Stomach smooth muscle (tissue), 2 donors: ENCODE measurements around the gene CEP295NL.
"Not testable (repeated sequence)": the region's sequence is repeated elsewhere in the genome, so short reads cannot be mapped to it uniquely, and the experiment has no call there.

ENCODE experiments used
- H3K27ac ChIP-seq: one replicate; pipeline ENCODE4 v1.7.0; 2013; ENCODE audit warnings: mild to moderate bottlenecking, low read length, inconsistent platforms
- H3K27me3 ChIP-seq, 2 donors: one replicate each; pipeline ENCODE4 v1.7.0; 2013; ENCODE audit warnings: low read length in 2 of 2; ENCODE audit not compliant: insufficient read depth in 2 of 2, control insufficient read depth in 1 of 2
- H3K36me3 ChIP-seq, 2 donors: one replicate each; pipeline ENCODE4 v1.7.0; 2013; ENCODE audit warnings: low read length in 2 of 2; ENCODE audit not compliant: control insufficient read depth in 2 of 2, insufficient read depth in 2 of 2
- H3K4me1 ChIP-seq: one replicate; pipeline ENCODE4 v1.7.0; 2013; ENCODE audit warnings: low read length; ENCODE audit not compliant: control insufficient read depth, insufficient read depth
- H3K4me3 ChIP-seq, 2 donors: one replicate each; pipeline ENCODE4 v1.7.0; 2013; ENCODE audit warnings: low read length in 2 of 2
- H3K9ac ChIP-seq, 2 donors: one replicate each; pipeline ENCODE4 v1.7.0; 2013; ENCODE audit warnings: low read length in 2 of 2, mild to moderate bottlenecking in 1 of 2
- H3K9me3 ChIP-seq, 2 donors: one replicate each; pipeline ENCODE4 v1.7.0; 2013; ENCODE audit warnings: low read length in 2 of 2; ENCODE audit not compliant: control insufficient read depth in 2 of 2
- donor health status: healthy.
- donor health status: Pancreatic carcinoma.

The CEP295NL gene

DNA sequence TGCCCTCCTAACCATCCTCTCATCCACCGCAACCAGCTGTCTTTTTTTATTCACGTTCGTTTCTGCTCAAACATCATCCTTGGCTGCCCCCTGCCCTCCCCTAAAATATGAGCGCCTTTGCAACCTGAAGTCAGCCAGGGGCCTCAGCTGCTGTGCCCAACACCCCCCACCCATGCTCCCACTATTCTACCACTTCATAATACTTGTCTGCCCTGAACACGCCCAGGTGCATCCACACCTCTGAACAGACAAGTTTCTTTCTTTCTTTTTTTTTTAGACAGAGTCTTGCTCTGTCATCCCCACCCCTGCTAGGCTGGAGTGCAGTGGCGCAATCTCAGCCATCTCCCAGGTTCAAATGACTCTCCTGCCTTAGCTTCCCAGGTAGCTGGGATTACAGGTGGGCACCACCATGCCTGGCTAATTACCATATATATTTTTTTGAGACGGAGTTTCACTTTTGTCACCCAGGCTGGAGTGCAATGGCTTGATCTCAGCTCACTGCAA lies 26.9 kb downstream of the CEP295NL start:
- H3K9ac ChIP-seq = peak overlapping the region in 1 of 2 donors; percentile 32
- H3K4me1 ChIP-seq = peaks cover 42% of the 10 kb centered on the region
- peaks cover 13 to 19% of the 10 kb centered on the region in 2 donors for H3K36me3 ChIP-seq
- peak overlapping the region; percentile 41 for H3K27ac ChIP-seq
- H3K27me3 ChIP-seq = no peaks in the 10 kb centered on the region
- H3K9me3 ChIP-seq = no peaks in the 10 kb centered on the region
- no peak overlapping the region for H3K4me3 ChIP-seq

DNA sequence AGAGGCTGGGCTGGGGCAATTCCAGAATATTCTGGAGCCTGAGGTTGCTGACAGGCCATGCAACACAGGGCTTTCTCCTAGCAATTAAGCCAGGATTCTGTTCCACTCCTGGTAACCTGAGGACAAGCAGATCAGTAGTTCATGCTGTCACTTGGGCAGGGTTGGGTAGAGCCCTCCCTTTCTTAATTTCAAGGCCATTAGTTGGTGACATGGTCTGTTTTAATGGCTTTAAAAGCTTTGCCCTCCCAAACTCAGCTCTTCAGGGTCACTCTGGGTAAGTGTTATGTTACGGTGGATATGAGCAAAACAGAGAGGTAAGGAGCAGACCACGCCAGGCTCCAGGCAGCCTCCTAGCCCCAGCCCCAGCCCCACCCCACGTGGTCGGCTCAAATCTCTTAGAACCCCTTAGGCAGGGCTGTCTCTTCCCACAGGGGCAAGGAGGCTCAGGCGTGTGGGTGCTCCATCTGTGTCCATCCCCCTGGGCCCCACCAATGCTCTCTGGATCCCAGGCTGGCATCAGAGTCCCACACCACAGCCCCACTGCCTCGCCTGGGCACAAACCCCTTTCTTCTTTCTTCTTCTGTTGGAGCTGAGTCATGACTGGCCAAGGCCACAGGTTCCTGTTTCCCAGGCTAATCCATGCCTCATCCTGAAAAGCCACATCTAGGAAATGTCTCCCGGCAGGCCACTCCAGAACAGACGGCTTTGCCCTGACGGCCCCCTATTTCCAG lies 27.5 kb downstream of the CEP295NL start:
- H3K4me1 ChIP-seq = peaks cover 36% of the 10 kb centered on the region

DNA sequence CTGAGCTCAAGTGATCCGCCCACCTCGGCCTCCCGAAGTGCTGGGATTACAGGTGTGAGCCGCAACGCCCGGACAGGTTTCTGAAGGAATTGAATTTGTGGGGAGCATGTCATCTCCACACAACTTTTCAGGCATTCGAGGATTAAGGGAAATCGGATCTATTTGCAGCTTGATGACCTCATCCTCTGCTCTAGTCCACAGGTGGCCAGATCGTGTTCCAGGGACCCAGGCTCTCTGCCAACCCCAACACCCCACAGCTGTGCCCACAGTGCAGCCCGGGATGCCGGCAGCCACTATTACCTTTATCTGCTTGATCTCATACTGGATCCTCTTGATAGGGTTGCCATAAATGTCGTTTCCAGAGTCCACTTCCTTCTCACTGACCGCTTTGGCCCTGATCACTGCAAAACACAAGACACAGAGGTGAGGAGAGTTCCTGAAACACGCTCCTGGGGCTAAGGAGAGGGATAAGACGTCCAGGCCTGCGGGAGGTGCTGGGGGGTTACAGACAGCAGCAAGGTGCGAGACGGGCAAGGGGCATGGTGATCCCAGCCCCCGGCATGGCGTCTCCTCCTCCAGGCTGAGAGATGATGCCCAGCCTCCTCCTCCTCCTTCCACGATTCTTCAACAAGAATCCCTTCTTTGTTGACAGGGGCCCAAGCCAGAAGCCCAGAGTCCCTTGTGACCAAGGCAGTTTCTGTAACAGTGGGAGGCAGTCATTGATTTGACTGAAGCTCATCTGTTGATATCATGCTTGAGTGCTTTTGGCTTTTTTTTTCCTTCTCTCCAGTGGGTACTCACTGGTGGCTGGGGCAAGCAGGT lies 29.3 kb downstream of the CEP295NL start:
- peaks cover 15 to 26% of the 10 kb centered on the region in 2 donors for H3K36me3 ChIP-seq
- no peaks in the 10 kb centered on the region for H3K9me3 ChIP-seq
- H3K4me3 ChIP-seq = no peak overlapping the region
- peak overlapping the region; percentile 24 for H3K27ac ChIP-seq
- H3K4me1 ChIP-seq = peaks cover 19% of the 10 kb centered on the region
- no peaks in the 10 kb centered on the region for H3K27me3 ChIP-seq
- no peak overlapping the region for H3K9ac ChIP-seq

More for the DNA sequence above, 27.5 kb downstream of the CEP295NL start:
- Histone ChIP-seq H3K36me3 (peaks cover 13 to 24% of the 10 kb centered on the region in 2 donors), H3K9me3 (no peaks in the 10 kb centered on the region), H3K27me3 (no peaks in the 10 kb centered on the region), H3K4me3 (peak overlapping the region in 1 of 2 donors; percentile 15), H3K27ac (peak overlapping the region; percentile 41), H3K9ac (peak overlapping the region; percentile 21 to 32)

DNA sequence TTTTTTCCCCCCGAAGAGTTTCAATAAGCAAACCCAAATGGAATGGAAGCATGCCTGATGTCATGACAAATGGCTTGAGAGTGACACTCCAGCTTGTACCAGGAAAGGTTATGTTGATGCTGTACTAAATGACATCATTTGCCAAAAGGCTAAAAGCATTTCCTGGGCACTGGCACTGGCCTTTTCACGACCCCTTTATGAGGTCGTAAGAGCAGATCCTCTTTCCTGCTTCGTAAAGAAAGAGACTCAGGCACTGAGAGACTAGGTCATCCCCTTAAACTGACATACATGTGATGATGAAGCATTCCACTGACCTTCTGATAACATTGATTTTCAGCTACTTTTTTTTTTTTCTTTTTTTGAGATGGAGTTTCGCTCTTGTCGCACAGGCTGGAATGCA lies 30.5 kb downstream of the CEP295NL start:
- Histone ChIP-seq H3K27ac (no peak overlapping the region), H3K27me3 (no peaks in the 10 kb centered on the region), H3K9me3 (no peaks in the 10 kb centered on the region), H3K4me3 (no peak overlapping the region), H3K4me1 (peaks cover 17% of the 10 kb centered on the region), H3K36me3 (peaks cover 18 to 25% of the 10 kb centered on the region in 2 donors), H3K9ac (no peak overlapping the region)

GRCh38 chr17:78870621-78871020 lies 32.4 kb downstream of the CEP295NL start:
- no peak overlapping the region for H3K4me3 ChIP-seq
- H3K27me3 ChIP-seq = no peaks in the 10 kb centered on the region
- H3K9ac ChIP-seq = no peak overlapping the region
- H3K4me1 ChIP-seq = peaks cover 26% of the 10 kb centered on the region
- H3K9me3 ChIP-seq = no peaks in the 10 kb centered on the region
- H3K36me3 ChIP-seq = peaks cover 21 to 25% of the 10 kb centered on the region in 2 donors
- no peak overlapping the region for H3K27ac ChIP-seq

GRCh38 chr17:78868391-78868790 lies 34.6 kb downstream of the CEP295NL start:
- H3K27ac ChIP-seq = no peak overlapping the region
- H3K36me3 ChIP-seq = peaks cover 17 to 22% of the 10 kb centered on the region in 2 donors
- peaks cover 18% of the 10 kb centered on the region for H3K4me1 ChIP-seq

DNA sequence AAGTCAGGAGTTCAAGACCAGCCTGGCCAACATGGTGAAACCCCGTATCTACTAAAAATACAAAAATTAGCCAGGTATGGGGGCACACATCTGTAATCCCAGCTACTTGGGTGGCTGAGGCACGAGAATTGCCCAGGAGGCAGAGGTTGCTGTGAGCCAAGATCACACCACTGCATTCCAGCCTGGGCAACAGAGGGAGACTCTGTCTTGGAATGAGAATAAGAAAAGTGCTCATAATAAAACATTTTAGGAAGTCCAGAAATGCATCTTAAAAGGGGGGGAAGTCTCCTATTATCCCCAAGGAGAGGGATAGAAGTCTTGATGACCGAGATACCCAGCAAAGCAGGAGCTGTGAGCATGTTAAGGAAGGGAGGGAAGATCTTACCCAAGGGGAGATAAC lies 36.0 kb downstream of the CEP295NL start:
- not testable (repeated sequence) for H3K27me3 ChIP-seq, H3K9ac ChIP-seq, H3K9me3 ChIP-seq, H3K27ac ChIP-seq, H3K4me3 ChIP-seq
- peaks cover 8 to 14% of the 10 kb centered on the region in 2 donors for H3K36me3 ChIP-seq
- peaks cover 25% of the 10 kb centered on the region for H3K4me1 ChIP-seq

More at GRCh38 chr17:78868391-78868790, 34.6 kb downstream of the CEP295NL start:
- Histone ChIP-seq H3K4me3 (no peak overlapping the region), H3K9me3 (no peaks in the 10 kb centered on the region), H3K27me3 (no peaks in the 10 kb centered on the region), H3K9ac (no peak overlapping the region)

DNA sequence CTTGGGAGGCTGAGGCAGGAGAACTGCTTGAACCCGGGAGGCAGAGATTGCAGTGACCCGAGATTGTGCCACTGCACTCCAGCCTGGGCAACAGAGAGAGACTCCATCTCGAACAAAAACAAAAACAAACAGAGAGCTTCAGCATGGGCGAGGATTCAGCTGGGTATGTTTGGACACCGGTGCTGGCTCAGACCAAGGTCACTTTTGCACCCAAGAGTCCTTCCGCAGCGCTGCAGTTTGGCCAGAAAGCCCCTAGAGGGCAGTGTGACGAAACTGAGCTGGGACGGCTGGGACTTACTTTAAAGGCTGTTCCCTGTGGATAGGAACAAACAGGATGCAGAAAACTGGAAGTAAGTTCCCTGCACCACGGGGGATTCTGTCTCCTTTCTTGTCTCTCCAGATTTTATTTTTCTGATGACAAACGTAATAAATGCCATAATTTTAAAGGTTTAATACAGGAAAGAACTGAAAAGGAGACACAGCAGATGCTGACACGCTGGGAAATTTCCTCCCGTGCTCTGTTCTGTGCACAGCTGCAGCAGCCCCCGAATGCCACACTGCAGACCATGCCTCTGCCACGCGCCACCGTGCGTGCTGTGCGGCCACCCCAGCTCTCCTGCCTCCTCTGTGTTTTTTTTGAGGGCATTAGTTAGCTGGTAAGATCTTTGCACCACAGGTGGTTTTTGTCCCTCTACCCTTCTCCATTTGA lies 37.2 kb downstream of the CEP295NL start:
- H3K27ac ChIP-seq = peak overlapping the region; percentile 46
- no peak overlapping the region for H3K9ac ChIP-seq
- peak overlapping the region in 1 of 2 donors; percentile 49 for H3K4me3 ChIP-seq
- H3K4me1 ChIP-seq = peaks cover 27% of the 10 kb centered on the region
- peaks cover 8 to 12% of the 10 kb centered on the region in 2 donors for H3K36me3 ChIP-seq
- no peaks in the 10 kb centered on the region for H3K9me3 ChIP-seq
- H3K27me3 ChIP-seq = no peaks in the 10 kb centered on the region

DNA sequence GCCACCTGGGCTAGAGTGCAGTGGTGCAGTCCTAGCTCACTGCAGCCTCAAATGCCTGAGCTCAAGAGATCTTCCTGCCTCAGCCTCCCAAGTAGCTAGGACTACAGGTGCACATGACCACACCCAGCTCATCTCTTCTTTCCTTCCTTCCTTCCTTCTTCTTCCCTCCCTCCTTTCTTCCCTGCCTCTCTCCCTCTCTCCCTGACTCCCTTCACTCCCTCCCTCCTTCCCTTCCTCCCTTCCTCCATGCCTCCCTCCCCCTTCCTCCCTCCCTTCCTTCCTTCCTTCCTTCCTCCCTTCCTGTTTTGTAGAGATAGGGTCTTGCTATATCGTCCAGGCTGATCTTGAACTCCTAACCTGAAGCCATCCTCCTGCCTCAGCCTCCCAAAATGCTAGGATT lies 38.9 kb downstream of the CEP295NL start:
- Histone ChIP-seq H3K9me3 (no peaks in the 10 kb centered on the region), H3K27ac (no peak overlapping the region), H3K9ac (no peak overlapping the region), H3K36me3 (peaks cover 11 to 14% of the 10 kb centered on the region in 2 donors), H3K4me3 (no peak overlapping the region), H3K27me3 (no peaks in the 10 kb centered on the region), H3K4me1 (peaks cover 27% of the 10 kb centered on the region)
